ENCODE data around the gene SCGN.

SCGN gene

DNA sequence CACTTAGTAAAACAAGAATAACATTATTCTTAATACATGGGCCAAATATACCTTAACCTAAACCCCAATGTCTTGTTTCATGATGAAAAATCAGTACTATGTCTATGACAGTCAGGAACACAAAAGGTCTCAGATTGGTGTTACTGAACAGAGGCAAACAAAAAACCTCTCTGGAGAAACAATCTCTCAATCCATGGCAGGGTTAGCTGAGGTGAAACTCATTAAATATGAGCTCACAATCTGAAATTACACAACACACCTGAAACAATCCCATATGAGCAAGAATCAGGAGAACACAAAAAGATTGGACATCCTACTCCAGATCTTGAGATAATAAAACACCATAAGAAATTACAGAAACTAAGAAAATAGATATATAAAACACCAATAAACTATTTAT lies 96.0 kb downstream of the SCGN start:
- TF ChIP-seq FOXM1 (IDR thresholded peaks at IDR 0.05; ENCODE audit: borderline replicate concordance, low read depth), result no peak

DNA sequence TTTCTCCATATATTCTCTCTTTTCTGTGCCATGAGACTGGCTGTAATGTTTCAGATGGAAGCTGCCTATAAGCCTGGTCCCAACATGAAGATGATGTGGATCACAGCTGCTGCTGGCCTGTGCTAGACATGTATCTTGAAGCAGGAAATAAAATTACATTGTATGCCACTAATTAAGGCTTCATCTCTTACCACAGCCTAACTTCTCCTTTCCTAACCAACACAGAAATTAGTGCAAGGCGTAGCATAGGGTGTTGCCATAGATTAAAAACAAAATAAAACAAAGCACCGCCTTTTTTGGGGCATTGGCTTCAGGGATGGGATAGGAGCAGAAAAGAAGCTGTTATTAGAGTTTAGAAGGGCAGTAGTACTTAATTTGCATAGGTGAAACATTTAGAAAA lies 97.8 kb downstream of the SCGN start:
- TF ChIP-seq CREB1 (IDR thresholded peaks at IDR 0.05; ENCODE audit: low read depth) (no peak), RAD21 (IDR thresholded peaks at IDR 0.05; ENCODE audit: low read depth) (no peak), YY1 (IDR thresholded peaks at IDR 0.05; ENCODE audit: low read depth) (no peak), NFIC (IDR thresholded peaks at IDR 0.05) (no peak), TCF12 (IDR thresholded peaks at IDR 0.05; ENCODE audit: low read depth) (no peak), CEBPB (IDR thresholded peaks at IDR 0.05) (no peak), TAF1 (IDR thresholded peaks at IDR 0.05; ENCODE audit: low read depth) (no peak), EGR1 (IDR thresholded peaks at IDR 0.05) (no peak), EP300 (IDR thresholded peaks at IDR 0.05; ENCODE audit: borderline replicate concordance) (no peak), FOXM1 (IDR thresholded peaks at IDR 0.05; ENCODE audit: borderline replicate concordance, low read depth) (no peak), ZBTB7A (IDR thresholded peaks at IDR 0.05; ENCODE audit: low read depth) (no peak), TEAD4 (IDR thresholded peaks at IDR 0.05) (no peak)
- TF ChIP-seq, protein P1, sequence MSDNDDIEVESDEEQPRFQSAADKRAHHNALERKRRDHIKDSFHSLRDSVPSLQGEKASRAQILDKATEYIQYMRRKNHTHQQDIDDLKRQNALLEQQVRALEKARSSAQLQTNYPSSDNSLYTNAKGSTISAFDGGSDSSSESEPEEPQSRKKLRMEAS (IDR thresholded peaks at IDR 0.05), result no peak
- TF ChIP-seq, protein P2, sequence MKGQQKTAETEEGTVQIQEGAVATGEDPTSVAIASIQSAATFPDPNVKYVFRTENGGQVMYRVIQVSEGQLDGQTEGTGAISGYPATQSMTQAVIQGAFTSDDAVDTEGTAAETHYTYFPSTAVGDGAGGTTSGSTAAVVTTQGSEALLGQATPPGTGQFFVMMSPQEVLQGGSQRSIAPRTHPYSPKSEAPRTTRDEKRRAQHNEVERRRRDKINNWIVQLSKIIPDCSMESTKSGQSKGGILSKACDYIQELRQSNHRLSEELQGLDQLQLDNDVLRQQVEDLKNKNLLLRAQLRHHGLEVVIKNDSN (IDR thresholded peaks at IDR 0.05), result no peak
- TF ChIP-seq, protein P3, sequence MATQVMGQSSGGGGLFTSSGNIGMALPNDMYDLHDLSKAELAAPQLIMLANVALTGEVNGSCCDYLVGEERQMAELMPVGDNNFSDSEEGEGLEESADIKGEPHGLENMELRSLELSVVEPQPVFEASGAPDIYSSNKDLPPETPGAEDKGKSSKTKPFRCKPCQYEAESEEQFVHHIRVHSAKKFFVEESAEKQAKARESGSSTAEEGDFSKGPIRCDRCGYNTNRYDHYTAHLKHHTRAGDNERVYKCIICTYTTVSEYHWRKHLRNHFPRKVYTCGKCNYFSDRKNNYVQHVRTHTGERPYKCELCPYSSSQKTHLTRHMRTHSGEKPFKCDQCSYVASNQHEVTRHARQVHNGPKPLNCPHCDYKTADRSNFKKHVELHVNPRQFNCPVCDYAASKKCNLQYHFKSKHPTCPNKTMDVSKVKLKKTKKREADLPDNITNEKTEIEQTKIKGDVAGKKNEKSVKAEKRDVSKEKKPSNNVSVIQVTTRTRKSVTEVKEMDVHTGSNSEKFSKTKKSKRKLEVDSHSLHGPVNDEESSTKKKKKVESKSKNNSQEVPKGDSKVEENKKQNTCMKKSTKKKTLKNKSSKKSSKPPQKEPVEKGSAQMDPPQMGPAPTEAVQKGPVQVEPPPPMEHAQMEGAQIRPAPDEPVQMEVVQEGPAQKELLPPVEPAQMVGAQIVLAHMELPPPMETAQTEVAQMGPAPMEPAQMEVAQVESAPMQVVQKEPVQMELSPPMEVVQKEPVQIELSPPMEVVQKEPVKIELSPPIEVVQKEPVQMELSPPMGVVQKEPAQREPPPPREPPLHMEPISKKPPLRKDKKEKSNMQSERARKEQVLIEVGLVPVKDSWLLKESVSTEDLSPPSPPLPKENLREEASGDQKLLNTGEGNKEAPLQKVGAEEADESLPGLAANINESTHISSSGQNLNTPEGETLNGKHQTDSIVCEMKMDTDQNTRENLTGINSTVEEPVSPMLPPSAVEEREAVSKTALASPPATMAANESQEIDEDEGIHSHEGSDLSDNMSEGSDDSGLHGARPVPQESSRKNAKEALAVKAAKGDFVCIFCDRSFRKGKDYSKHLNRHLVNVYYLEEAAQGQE (IDR thresholded peaks at IDR 0.05; ENCODE audit: low read depth), result no peak

DNA sequence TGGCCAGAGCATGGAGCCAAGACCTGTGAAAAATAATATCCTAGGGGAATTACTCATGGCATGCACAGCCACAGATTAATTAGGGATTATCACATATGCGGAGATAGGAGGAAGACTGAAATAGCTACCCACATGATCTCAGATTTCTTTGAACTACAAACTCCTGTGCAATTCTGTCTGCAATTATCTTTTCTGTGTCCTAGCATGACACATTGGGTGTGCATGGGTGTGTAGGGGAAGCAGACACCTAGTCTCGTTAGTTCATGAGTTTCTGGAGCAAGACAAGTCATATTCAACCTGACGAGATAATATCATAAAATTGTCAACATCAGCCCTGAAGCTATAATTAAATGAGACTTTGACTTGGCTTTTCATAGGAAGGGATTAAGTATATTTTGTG lies 98.9 kb downstream of the SCGN start:
- TF ChIP-seq, protein P2 (IDR thresholded peaks at IDR 0.05), result no peak
- TF ChIP-seq TAF1 (IDR thresholded peaks at IDR 0.05; ENCODE audit: low read depth) (no peak), EP300 (IDR thresholded peaks at IDR 0.05; ENCODE audit: borderline replicate concordance) (no peak), FOXM1 (IDR thresholded peaks at IDR 0.05; ENCODE audit: borderline replicate concordance, low read depth) (no peak), CEBPB (IDR thresholded peaks at IDR 0.05) (no peak), ZBTB7A (IDR thresholded peaks at IDR 0.05; ENCODE audit: low read depth) (no peak), YY1 (IDR thresholded peaks at IDR 0.05; ENCODE audit: low read depth) (no peak), CREB1 (IDR thresholded peaks at IDR 0.05; ENCODE audit: low read depth) (no peak), NFIC (IDR thresholded peaks at IDR 0.05) (no peak), TEAD4 (IDR thresholded peaks at IDR 0.05) (no peak), RAD21 (IDR thresholded peaks at IDR 0.05; ENCODE audit: low read depth) (no peak), TCF12 (IDR thresholded peaks at IDR 0.05; ENCODE audit: low read depth) (no peak), EGR1 (IDR thresholded peaks at IDR 0.05) (no peak)
- TF ChIP-seq, protein P1 (IDR thresholded peaks at IDR 0.05), result no peak
- TF ChIP-seq, protein P3 (IDR thresholded peaks at IDR 0.05; ENCODE audit: low read depth), result no peak
